Measurements from ENCODE around the gene ROBO3.

ROBO3 gene

GRCh38 chr11:124865181-124865901 lies at the start of gene ROBO3:
ROBO3 (plus strand) TSS chr11:124865432; CDS start chr11:124865578, 146 bp downstream.
- H3K9me3 ChIP-seq (ENCODE audit: low read length), result no peaks in the 10 kb centered on the region
- H2AFZ ChIP-seq (ENCODE audit: low read length), result no peak within 1 kb of the TSS
- no peak within 1 kb of the TSS for H3K27ac ChIP-seq (ENCODE audit: low read depth, low read length, poor library complexity, severe bottlenecking)
- TF ChIP-seq EZH2 (IDR thresholded peaks at IDR 0.05; ENCODE audit: borderline replicate concordance, low read length), result no peak
- no peak for TF ChIP-seq CTCF (IDR thresholded peaks at IDR 0.05; ENCODE audit: low read length)
- no peaks in the 10 kb centered on the region for H3K27me3 ChIP-seq (ENCODE audit: insufficient read depth, low read length)
- no peaks in the 10 kb centered on the region for H3K79me2 ChIP-seq (ENCODE audit: insufficient read depth, low read length)
- no peaks in the 10 kb centered on the region for H3K36me3 ChIP-seq (ENCODE audit: insufficient read depth, low read length)
- no peaks in the 10 kb centered on the region for H3K9me2 ChIP-seq (ENCODE audit: low read depth, low read length)
- H3F3A ChIP-seq (ENCODE audit: insufficient read depth, low read length), result no peaks in the 10 kb centered on the region
- H3K9ac ChIP-seq (ENCODE audit: low read length), result no peak within 1 kb of the TSS
- no peak within 1 kb of the TSS for H3K4me3 ChIP-seq (ENCODE audit: low read depth, low read length, poor library complexity, severe bottlenecking)
- no peaks in the 10 kb centered on the region for H4K20me1 ChIP-seq (ENCODE audit: insufficient read depth, low read length)
- no peaks in the 10 kb centered on the region for H3K4me1 ChIP-seq (ENCODE audit: insufficient read depth, low read length, severe bottlenecking)
- no peak within 1 kb of the TSS for H3K4me2 ChIP-seq (ENCODE audit: low read length)

GRCh38 chr11:124817036-124817435 lies 48.2 kb upstream of the ROBO3 start:
- no peak overlapping the region for H2AFZ ChIP-seq (ENCODE audit: low read length)
- no peaks in the 10 kb centered on the region for H3K9me2 ChIP-seq (ENCODE audit: low read depth, low read length)
- H3K4me1 ChIP-seq (ENCODE audit: insufficient read depth, low read length, severe bottlenecking), result no peaks in the 10 kb centered on the region
- no peak overlapping the region for H3K27ac ChIP-seq (ENCODE audit: low read depth, low read length, poor library complexity, severe bottlenecking)
- no peak overlapping the region for H3K4me2 ChIP-seq (ENCODE audit: low read length)
- no peaks in the 10 kb centered on the region for H4K20me1 ChIP-seq (ENCODE audit: insufficient read depth, low read length)
- H3K9me3 ChIP-seq (ENCODE audit: low read length), result no peaks in the 10 kb centered on the region
- H3K9ac ChIP-seq (ENCODE audit: low read length), result no peak overlapping the region
- no peaks in the 10 kb centered on the region for H3K79me2 ChIP-seq (ENCODE audit: insufficient read depth, low read length)
- no peak overlapping the region for H3K4me3 ChIP-seq (ENCODE audit: low read depth, low read length, poor library complexity, severe bottlenecking)
- no peaks in the 10 kb centered on the region for H3F3A ChIP-seq (ENCODE audit: insufficient read depth, low read length)
- H3K36me3 ChIP-seq (ENCODE audit: insufficient read depth, low read length), result no peaks in the 10 kb centered on the region
- TF ChIP-seq CTCF (IDR thresholded peaks at IDR 0.05; ENCODE audit: low read length) (no peak), EZH2 (IDR thresholded peaks at IDR 0.05; ENCODE audit: borderline replicate concordance, low read length) (no peak)
- H3K27me3 ChIP-seq (ENCODE audit: insufficient read depth, low read length), result no peaks in the 10 kb centered on the region

GRCh38 chr11:124821995-124822730 lies 43.1 kb upstream of the ROBO3 start:
- Histone ChIP-seq H3K9me3 (ENCODE audit: low read length) (no peaks in the 10 kb centered on the region), H3F3A (ENCODE audit: insufficient read depth, low read length) (no peaks in the 10 kb centered on the region), H3K9me2 (ENCODE audit: low read depth, low read length) (no peaks in the 10 kb centered on the region), H3K4me1 (ENCODE audit: insufficient read depth, low read length, severe bottlenecking) (no peaks in the 10 kb centered on the region), H3K4me3 (ENCODE audit: low read depth, low read length, poor library complexity, severe bottlenecking) (no peak overlapping the region), H3K79me2 (ENCODE audit: insufficient read depth, low read length) (no peaks in the 10 kb centered on the region), H3K4me2 (ENCODE audit: low read length) (no peak overlapping the region), H4K20me1 (ENCODE audit: insufficient read depth, low read length) (no peaks in the 10 kb centered on the region), H2AFZ (ENCODE audit: low read length) (no peak overlapping the region), H3K9ac (ENCODE audit: low read length) (no peak overlapping the region), H3K27me3 (ENCODE audit: insufficient read depth, low read length) (no peaks in the 10 kb centered on the region), H3K36me3 (ENCODE audit: insufficient read depth, low read length) (no peaks in the 10 kb centered on the region), H3K27ac (ENCODE audit: low read depth, low read length, poor library complexity, severe bottlenecking) (no peak overlapping the region)
- TF ChIP-seq CTCF (IDR thresholded peaks at IDR 0.05; ENCODE audit: low read length) (no peak), EZH2 (IDR thresholded peaks at IDR 0.05; ENCODE audit: borderline replicate concordance, low read length) (no peak)

Data from OCI-LY1 (cell line).